GM12878 (cell line): ENCODE measurements around the gene RCBTB2.

Experiments
- GABPA ChIP-seq: IDR thresholded peaks from 2 replicates; pipeline ENCODE4 v1.6.1; 2014; ENCODE audit warnings: antibody characterized with exemption, low read depth, mild to moderate bottlenecking, inconsistent platforms
- TF ChIP-seq, protein P1 (sequence below), 3 experiments: IDR thresholded peaks in 2 of 3; conservative IDR thresholded peaks in 1 of 3; 2 replicates each; pipeline ENCODE4 v1.5.1; 2011; ENCODE audit warnings: low read depth in 3 of 3, low read length in 3 of 3, mild to moderate bottlenecking in 3 of 3, control low read depth in 2 of 3, moderate library complexity in 2 of 3, inconsistent platforms in 1 of 3, mixed read lengths in 1 of 3; ENCODE audit not compliant: control insufficient read depth in 2 of 3, insufficient read depth in 1 of 3; ENCODE audit errors: extremely low read depth in 1 of 3

DNA sequence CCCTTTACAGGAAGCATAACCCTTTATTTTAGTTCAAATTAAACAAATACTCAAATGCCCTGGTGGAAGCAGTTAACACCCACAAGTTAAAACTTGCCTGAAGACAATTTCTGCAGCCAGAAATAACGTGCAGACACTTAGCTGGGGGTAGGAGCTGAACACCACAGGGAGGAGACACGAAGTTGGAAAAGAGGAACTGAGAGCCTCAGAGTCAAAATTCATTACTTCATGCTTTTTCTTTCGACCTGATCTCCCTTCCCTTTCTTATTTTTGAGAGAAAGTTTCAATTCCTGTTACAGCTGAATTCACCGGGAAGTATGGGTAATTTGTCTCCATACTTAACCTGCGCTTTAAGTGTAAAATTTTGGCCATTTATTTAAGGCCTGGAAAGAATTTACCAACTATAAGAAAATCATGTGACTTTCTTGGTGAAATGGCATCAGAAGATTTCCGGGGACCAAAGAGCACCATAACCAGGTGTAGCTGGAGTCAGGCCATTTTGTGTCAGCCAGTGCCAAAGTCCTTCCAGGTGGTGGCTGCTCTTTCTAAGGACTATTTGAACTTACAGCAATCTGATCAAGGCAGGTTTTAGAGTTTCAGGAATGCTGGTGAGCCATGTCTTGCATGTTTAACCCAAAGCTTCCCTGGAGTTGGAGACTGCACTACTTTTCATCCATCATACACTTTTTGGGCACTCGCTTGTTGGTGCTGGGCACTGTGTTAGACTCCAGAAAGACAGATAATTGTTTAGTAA lies 46.5 kb upstream of the RCBTB2 start:
- TF ChIP-seq, protein P1, sequence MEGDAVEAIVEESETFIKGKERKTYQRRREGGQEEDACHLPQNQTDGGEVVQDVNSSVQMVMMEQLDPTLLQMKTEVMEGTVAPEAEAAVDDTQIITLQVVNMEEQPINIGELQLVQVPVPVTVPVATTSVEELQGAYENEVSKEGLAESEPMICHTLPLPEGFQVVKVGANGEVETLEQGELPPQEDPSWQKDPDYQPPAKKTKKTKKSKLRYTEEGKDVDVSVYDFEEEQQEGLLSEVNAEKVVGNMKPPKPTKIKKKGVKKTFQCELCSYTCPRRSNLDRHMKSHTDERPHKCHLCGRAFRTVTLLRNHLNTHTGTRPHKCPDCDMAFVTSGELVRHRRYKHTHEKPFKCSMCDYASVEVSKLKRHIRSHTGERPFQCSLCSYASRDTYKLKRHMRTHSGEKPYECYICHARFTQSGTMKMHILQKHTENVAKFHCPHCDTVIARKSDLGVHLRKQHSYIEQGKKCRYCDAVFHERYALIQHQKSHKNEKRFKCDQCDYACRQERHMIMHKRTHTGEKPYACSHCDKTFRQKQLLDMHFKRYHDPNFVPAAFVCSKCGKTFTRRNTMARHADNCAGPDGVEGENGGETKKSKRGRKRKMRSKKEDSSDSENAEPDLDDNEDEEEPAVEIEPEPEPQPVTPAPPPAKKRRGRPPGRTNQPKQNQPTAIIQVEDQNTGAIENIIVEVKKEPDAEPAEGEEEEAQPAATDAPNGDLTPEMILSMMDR (IDR thresholded peaks at IDR 0.05 in 2 of 3, conservative IDR thresholded peaks at IDR 0.05 in 1 of 3; ENCODE audit: control insufficient read depth in 2 of 3, extremely low read depth in 1 of 3, insufficient read depth in 1 of 3, low read depth in 3 of 3, low read length in 3 of 3) = no peak
- TF ChIP-seq GABPA = peak; percentile 66
